GM10248 (cell line): ENCODE data around the gene RALGPS2.

Source experiments
- CTCF ChIA-PET: fragments of 300-600 bp; sonication (Branson Sonifier 250); formaldehyde crosslinking; extraction: SDS; loops from one replicate; lab custom pipeline; 2021; ENCODE audit warnings: antibody characterized with exemption; lab: Yijun Ruan, JAX
- POLR2A ChIA-PET: fragments of 350-650 bp; sonication (Branson Sonifier 250); formaldehyde crosslinking; extraction: SDS; loops from one replicate; lab custom pipeline; 2020; ENCODE audit warnings: antibody characterized with exemption; lab: Yijun Ruan, JAX
- DNase-seq: peaks from one replicate; pipeline ENCODE4 v3.0.0; 2012; ENCODE audit errors: extremely low spot score
- CTCF ChIP-seq: IDR thresholded peaks from 2 replicates; pipeline ENCODE4 v1.5.1; 2012; ENCODE audit warnings: mild to moderate bottlenecking, low read depth; ENCODE audit errors: extremely low read depth, missing control alignments, control extremely low read depth

Gene RALGPS2

GRCh38 chr1:178899402-178899801 lies 174.4 kb downstream of the RALGPS2 start:
- CTCF ChIA-PET, result interaction anchor here (1.5 to 1.8 kb wide), 2 partner anchors 17 to 23 kb away, joined by 3 to 5 read pairs; no protein-coding TSS in a partner anchor
- POLR2A ChIA-PET, result no interaction called here
- DNase-seq, result no peak
- TF ChIP-seq CTCF, result no peak

- ChIA-PET POLR2A (no interaction called here), CTCF (interaction anchor here (0.7 to 1.4 kb wide), 4 partner anchors 9 to 68 kb away, joined by 3 to 4 read pairs (median 3); no protein-coding TSS in a partner anchor)
- no peak for TF ChIP-seq CTCF
- no peak for DNase-seq
Observed at GRCh38 chr1:178901482-178902125, 176.6 kb downstream of the RALGPS2 start.

- no peak for DNase-seq
- CTCF ChIA-PET, result interaction anchor here (1.8 kb wide), 1 partner anchor 9 kb away, joined by 7 read pairs; no protein-coding TSS in a partner anchor
- no peak for TF ChIP-seq CTCF
Observed at GRCh38 chr1:178908358-178908757, 183.3 kb downstream of the RALGPS2 start.

GRCh38 chr1:178910023-178910422 lies 185.0 kb downstream of the RALGPS2 start:
- CTCF ChIA-PET, result interaction anchor here (1.0 kb wide), 1 partner anchor 14 kb away, joined by 3 read pairs; no protein-coding TSS in a partner anchor
- TF ChIP-seq CTCF, result no peak

More at GRCh38 chr1:178908358-178908757, 183.3 kb downstream of the RALGPS2 start:
- POLR2A ChIA-PET, result no interaction called here

GRCh38 chr1:178912597-178912996 lies 187.6 kb downstream of the RALGPS2 start:
- TF ChIP-seq CTCF, result no peak
- no peak for DNase-seq
- ChIA-PET CTCF (no interaction called here), POLR2A (no interaction called here)

More at GRCh38 chr1:178910023-178910422, 185.0 kb downstream of the RALGPS2 start:
- POLR2A ChIA-PET, result no interaction called here
- DNase-seq, result no peak

GRCh38 chr1:178916448-178917174 lies 191.6 kb downstream of the RALGPS2 start:
- no peak for TF ChIP-seq CTCF
- no peak for DNase-seq
- ChIA-PET POLR2A (no interaction called here), CTCF (interaction anchor here (1.8 kb wide), 1 partner anchor 9 kb away, joined by 7 read pairs; no protein-coding TSS in a partner anchor)
